Measurements from ENCODE around the gene GPR107.

Gene GPR107

DNA sequence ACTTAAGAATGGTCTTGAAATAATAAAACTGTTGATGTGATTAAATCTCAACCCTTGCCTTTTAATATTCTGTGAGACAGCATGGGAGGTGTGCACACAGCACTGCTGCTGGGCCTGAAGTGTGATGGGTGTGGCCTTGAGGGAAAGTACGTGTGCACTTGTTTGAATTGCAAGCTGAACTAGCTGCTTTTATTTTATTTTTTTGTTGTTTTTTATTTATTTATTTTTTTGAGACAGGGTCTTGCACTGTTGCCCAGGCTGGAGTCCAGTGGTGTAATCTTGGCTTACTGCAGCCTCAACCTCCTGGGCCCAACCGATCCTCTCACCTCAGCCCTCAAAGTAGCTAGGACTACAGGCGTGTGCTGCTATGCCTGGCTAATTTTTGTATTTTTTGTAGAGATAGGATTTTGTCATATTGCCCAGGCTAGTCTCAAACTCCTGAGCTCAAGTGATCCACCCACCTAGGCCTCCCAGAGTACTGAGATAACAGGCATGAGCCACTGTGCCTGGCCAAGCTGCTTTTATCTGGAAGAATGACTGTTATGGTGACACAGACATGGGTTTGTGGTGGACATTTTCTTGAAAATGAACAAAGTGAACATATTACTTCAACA is 58.9 kb downstream of the GPR107 start:
- H3K9me3 ChIP-seq (ENCODE audit: low read depth, low read length): no peaks in the 10 kb centered on the region
- no peak for DNase-seq (ENCODE audit: low read depth, low spot score)
- H3K27ac ChIP-seq: no peak overlapping the region
- H3K9ac ChIP-seq (ENCODE audit: insufficient read length): no peak overlapping the region
- H3K4me3 ChIP-seq: no peak overlapping the region
- TF ChIP-seq POLR2AphosphoS5 (IDR thresholded peaks at IDR 0.05; ENCODE audit: borderline replicate concordance, low read depth, low read length) (no peak), FOXP2 (optimal IDR thresholded peaks at IDR 0.05; ENCODE audit: control extremely low read depth, extremely low read length, insufficient read depth) (no peak), EZH2 (IDR thresholded peaks at IDR 0.05) (no peak)
- H3K36me3 ChIP-seq (ENCODE audit: insufficient read depth, low read length): peaks cover 11% of the 10 kb centered on the region

DNA sequence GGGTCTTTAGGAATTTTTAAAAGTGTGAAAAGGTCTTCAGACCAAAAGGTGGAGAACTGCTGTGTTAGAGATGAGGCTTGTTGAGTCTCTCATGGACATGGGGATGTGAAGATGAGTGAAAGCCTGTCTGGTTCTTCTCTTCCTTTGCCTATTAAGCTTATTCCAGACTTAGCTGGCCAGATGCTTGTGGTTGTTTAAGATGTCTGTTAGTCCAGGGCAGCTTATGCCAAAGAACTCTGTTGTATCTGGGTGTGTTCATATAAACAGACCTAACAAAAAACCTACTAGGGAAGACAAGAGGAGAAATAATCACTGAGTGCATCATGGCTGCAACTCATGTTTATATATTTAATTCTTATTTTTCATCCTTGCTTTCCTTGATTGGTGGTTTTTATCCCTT is 61.0 kb downstream of the GPR107 start:
- Histone ChIP-seq H3K4me3 (no peak overlapping the region), H3K9ac (ENCODE audit: insufficient read length) (no peak overlapping the region), H3K27ac (no peak overlapping the region), H3K36me3 (ENCODE audit: insufficient read depth, low read length) (no peaks in the 10 kb centered on the region; the same call in 1 of the 2 replicates), H3K9me3 (ENCODE audit: low read depth, low read length) (no peaks in the 10 kb centered on the region)
- DNase-seq (ENCODE audit: low read depth, low spot score): no peak
- TF ChIP-seq EZH2 (IDR thresholded peaks at IDR 0.05) (no peak), FOXP2 (optimal IDR thresholded peaks at IDR 0.05; ENCODE audit: control extremely low read depth, extremely low read length, insufficient read depth) (no peak), POLR2AphosphoS5 (IDR thresholded peaks at IDR 0.05; ENCODE audit: borderline replicate concordance, low read depth, low read length) (no peak)

DNA sequence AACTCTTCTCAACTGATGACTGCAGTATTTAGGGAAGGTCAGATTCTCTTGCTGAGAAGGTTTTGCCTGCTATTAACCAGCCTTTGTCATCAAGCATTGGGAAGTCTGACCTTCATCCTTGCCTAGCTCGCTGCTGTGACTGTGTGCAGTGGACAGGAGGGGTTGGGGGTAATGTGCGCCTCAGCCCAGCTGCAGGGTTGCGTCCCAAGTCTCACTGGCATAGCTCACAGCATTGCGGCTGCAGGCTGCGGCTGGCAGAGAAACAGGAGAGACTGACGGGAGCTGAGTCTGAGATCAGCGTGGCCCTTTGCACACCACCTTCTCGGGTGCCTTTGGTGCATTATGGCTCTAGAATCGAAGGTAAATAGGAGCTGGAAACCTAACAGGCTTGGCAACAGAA is 62.6 kb downstream of the GPR107 start:
- TF ChIP-seq EZH2 (IDR thresholded peaks at IDR 0.05): no peak
- TF ChIP-seq FOXP2 (optimal IDR thresholded peaks at IDR 0.05; ENCODE audit: control extremely low read depth, extremely low read length, insufficient read depth): no peak
- no peak for TF ChIP-seq POLR2AphosphoS5 (IDR thresholded peaks at IDR 0.05; ENCODE audit: borderline replicate concordance, low read depth, low read length)
- DNase-seq (ENCODE audit: low read depth, low spot score): no peak
- H3K27ac ChIP-seq: no peak overlapping the region
- H3K9me3 ChIP-seq (ENCODE audit: low read depth, low read length): no peaks in the 10 kb centered on the region
- no peak overlapping the region for H3K4me3 ChIP-seq
- H3K9ac ChIP-seq (ENCODE audit: insufficient read length): no peak overlapping the region
- H3K36me3 ChIP-seq (ENCODE audit: insufficient read depth, low read length): no peaks in the 10 kb centered on the region; the same call in 1 of the 2 replicates

DNA sequence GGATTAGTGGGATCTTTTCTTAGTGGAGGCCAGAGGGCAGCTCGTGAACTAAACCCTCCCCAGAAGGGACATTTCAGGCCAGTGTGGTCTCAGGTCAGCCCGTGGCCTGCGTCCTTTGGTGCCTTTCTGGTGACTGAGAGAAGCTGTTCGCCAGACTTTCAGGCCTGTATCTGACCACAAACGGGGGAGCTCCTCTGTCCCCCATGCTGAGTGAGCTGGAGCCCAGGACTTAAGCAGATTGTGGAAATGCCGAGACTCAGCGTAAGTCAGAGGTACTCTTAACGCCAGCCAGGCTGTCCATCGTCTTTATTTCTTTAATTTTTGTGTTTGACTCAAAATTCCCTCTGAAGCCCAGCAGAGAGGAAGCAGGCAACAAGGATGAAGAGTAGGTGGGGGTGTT is 63.7 kb downstream of the GPR107 start:
- H3K27ac ChIP-seq: 0 out of 2 replicates have a peak overlapping the region, but pooled peaks have one; percentile 25

DNA sequence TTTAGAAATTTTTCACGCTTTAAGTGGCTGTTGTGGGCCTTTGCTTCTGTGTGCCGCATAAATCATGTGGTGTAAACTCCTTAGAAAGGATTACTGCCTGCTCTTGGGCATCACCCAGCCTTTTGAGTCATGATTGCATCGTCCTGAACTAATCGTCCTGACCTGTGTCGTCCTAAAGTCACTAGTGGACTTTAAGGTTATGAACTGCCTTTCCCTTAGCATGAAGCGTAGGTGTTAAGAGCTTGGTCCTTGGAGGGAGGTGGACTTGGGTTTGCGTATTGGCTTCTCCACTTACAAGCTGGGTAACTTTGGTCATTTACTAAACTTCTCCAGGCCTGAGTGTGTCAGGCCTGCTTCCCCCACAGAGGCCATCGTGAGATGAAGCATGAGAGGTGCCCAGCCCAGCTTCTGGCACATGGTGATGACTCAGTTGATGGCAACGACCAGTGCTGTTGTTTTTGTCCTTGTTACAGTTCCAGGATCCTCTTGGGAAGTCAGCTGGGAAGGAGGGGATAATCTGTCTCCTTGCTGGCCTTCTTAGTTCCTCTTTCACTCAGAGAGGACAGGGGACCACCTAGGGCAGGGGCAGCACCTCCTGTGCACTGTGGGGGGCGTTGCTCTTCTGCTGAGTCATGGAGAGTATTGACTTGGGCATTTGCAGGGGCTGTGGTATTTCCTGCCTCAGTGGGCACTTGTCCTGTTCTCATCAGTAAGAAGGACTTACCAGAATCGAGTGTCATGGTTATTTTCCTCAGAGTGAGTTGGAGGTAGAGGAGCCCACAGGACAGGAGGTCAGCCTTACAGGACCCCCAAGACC is 64.3 kb downstream of the GPR107 start:
- no peak overlapping the region for H3K9ac ChIP-seq (ENCODE audit: insufficient read length)
- no peaks in the 10 kb centered on the region for H3K36me3 ChIP-seq (ENCODE audit: insufficient read depth, low read length)
- TF ChIP-seq FOXP2 (optimal IDR thresholded peaks at IDR 0.05; ENCODE audit: control extremely low read depth, extremely low read length, insufficient read depth) (no peak), EZH2 (IDR thresholded peaks at IDR 0.05) (no peak)
- H3K4me3 ChIP-seq: no peak overlapping the region
- H3K9me3 ChIP-seq (ENCODE audit: low read depth, low read length): no peaks in the 10 kb centered on the region
- DNase-seq (ENCODE audit: low read depth, low spot score): no peak
- peak overlapping the region; percentile 25; the same call in 1 of the 2 replicates for H3K27ac ChIP-seq

More for the DNA sequence above, 63.7 kb downstream of the GPR107 start:
- no peak for DNase-seq (ENCODE audit: low read depth, low spot score)
- TF ChIP-seq POLR2AphosphoS5 (IDR thresholded peaks at IDR 0.05; ENCODE audit: borderline replicate concordance, low read depth, low read length): no peak
- TF ChIP-seq EZH2 (IDR thresholded peaks at IDR 0.05): no peak
- TF ChIP-seq FOXP2 (optimal IDR thresholded peaks at IDR 0.05; ENCODE audit: control extremely low read depth, extremely low read length, insufficient read depth): no peak
- Histone ChIP-seq H3K9me3 (ENCODE audit: low read depth, low read length) (no peaks in the 10 kb centered on the region), H3K36me3 (ENCODE audit: insufficient read depth, low read length) (no peaks in the 10 kb centered on the region; the same call in 1 of the 2 replicates), H3K9ac (ENCODE audit: insufficient read length) (no peak overlapping the region), H3K4me3 (no peak overlapping the region)

DNA sequence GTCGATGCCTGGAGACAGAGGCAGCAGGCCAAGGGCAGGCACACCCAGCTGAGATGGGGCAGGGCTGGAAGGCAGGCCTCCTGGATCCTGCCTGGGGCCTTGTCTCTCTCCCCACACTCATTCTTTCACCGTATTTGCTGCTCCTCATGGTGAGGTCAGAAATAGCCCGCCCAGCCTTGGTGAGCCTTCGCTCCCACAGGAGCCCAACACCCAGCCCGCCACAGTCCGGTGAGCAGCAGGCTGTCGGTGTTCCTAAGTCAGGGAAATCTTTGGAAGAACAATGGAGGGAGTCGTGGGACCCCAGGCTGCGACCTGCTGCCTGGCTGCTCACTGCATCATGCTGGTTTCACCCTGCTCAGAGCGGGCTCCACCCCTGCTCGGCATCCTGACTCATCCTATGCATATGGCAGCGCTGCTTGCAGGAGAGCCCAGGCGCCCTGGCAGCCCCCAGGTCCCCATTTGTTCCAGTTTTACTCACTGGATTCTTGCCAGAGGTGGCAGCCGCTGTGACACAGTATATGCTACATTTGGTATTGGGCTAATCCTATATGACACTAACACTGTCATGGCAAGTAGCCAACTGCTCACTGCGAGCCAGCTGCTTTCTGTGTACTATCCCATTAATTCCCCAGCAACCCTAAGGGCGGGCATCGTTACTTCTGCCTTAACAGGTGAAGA is 65.3 kb downstream of the GPR107 start:
- Histone ChIP-seq H3K27ac (no peak overlapping the region), H3K9me3 (ENCODE audit: low read depth, low read length) (no peaks in the 10 kb centered on the region), H3K36me3 (ENCODE audit: insufficient read depth, low read length) (no peaks in the 10 kb centered on the region), H3K4me3 (no peak overlapping the region), H3K9ac (ENCODE audit: insufficient read length) (no peak overlapping the region)
- DNase-seq (ENCODE audit: low read depth, low spot score): no peak
- TF ChIP-seq EZH2 (IDR thresholded peaks at IDR 0.05) (no peak), POLR2AphosphoS5 (IDR thresholded peaks at IDR 0.05; ENCODE audit: borderline replicate concordance, low read depth, low read length) (no peak), FOXP2 (optimal IDR thresholded peaks at IDR 0.05; ENCODE audit: control extremely low read depth, extremely low read length, insufficient read depth) (no peak)

DNA sequence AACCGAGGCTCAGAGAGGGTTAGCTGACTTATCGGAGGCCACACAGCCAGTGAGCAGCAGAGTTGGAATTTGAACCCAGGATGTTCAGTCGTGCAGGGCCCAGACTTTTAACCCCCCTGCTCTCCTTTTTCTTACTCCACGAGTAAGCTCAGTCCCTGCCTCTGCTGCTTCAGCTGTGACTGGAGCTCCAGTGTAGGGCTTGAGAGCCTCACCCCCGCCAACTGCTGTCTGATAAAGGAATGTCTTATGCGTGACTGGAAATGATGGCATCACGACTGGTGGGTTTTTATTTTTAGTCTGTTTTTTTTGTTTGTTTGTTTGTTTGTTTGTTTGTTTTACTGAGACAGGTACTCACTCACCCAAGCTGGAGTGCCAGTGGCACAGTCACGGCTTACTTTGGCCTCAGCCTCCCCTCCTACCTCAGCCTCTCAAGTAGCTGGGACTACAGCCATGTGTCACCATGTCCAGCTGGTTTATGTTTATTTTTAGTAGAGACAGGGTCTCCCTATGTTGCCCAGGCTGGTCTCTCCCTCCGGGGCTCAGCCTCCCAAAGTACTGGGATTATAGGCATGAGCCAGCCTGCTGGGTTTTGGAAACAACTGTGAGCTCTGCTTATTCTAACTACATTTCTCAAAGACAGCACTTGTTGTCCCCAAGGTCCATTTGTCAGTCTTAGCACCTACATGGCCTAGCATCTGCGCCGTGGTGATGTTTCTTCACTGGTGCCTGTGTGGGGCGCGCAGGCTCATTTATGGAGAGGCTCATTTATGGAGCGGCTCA is 66.0 kb downstream of the GPR107 start:
- Histone ChIP-seq H3K27ac (no peak overlapping the region), H3K4me3 (no peak overlapping the region), H3K36me3 (ENCODE audit: insufficient read depth, low read length) (no peaks in the 10 kb centered on the region), H3K9me3 (ENCODE audit: low read depth, low read length) (no peaks in the 10 kb centered on the region), H3K9ac (ENCODE audit: insufficient read length) (no peak overlapping the region)
- TF ChIP-seq EZH2 (IDR thresholded peaks at IDR 0.05): no peak
- TF ChIP-seq FOXP2 (optimal IDR thresholded peaks at IDR 0.05; ENCODE audit: control extremely low read depth, extremely low read length, insufficient read depth): no peak
- no peak for TF ChIP-seq POLR2AphosphoS5 (IDR thresholded peaks at IDR 0.05; ENCODE audit: borderline replicate concordance, low read depth, low read length)
- no peak for DNase-seq (ENCODE audit: low read depth, low spot score)

DNA sequence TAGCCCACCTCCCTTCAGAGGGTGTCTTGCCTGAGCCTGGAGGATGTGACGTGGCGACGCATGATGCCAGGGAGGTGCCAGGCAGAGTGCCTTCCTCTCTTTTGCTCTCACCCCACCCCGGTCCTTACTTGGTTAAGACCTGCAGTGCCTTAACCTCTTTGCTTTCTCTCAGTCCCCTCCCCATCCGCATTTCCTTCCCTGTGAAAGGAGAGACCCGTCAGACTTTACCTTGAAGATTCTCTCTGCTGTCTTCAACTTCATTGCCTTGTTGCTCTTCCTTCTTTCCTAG is 66.5 kb downstream of the GPR107 start:
- TF ChIP-seq FOXP2 (optimal IDR thresholded peaks at IDR 0.05; ENCODE audit: control extremely low read depth, extremely low read length, insufficient read depth) (no peak), POLR2AphosphoS5 (IDR thresholded peaks at IDR 0.05; ENCODE audit: borderline replicate concordance, low read depth, low read length) (no peak), EZH2 (IDR thresholded peaks at IDR 0.05) (no peak)
- Histone ChIP-seq H3K27ac (no peak overlapping the region), H3K9me3 (ENCODE audit: low read depth, low read length) (no peaks in the 10 kb centered on the region), H3K9ac (ENCODE audit: insufficient read length) (no peak overlapping the region), H3K4me3 (no peak overlapping the region), H3K36me3 (ENCODE audit: insufficient read depth, low read length) (no peaks in the 10 kb centered on the region)
- DNase-seq (ENCODE audit: low read depth, low spot score): no peak
